GM12892 (cell line): Measurements from ENCODE around the gene ARMC7.

Source experiments
- POLR2A ChIP-seq: IDR thresholded peaks from 2 replicates; pipeline ENCODE4 v1.6.1; 2011; ENCODE audit warnings: low read depth, low read length, control low read depth
- POLR2AphosphoS5 ChIP-seq: IDR thresholded peaks from 2 replicates; pipeline ENCODE4 v1.6.1; 2011; ENCODE audit warnings: low read depth, low read length, control low read depth
- TAF1 ChIP-seq: IDR thresholded peaks from 2 replicates; pipeline ENCODE4 v1.6.1; 2011; ENCODE audit warnings: low read depth, mild to moderate bottlenecking, control low read depth, low read length, borderline replicate concordance

- no peak for TF ChIP-seq POLR2AphosphoS5
- no peak for TF ChIP-seq POLR2A
- no peak for TF ChIP-seq TAF1
Measured at GRCh38 chr17:75115555-75115954, 5.8 kb downstream of the ARMC7 start.
